VCaP (cell line): ENCODE measurements around the gene KHDRBS1.
A peak's percentile ranks its signal among the peaks of the same experiment; 100 is the strongest.
"Not testable (repeated sequence)": the region's sequence is repeated elsewhere in the genome, so short reads cannot be mapped to it uniquely, and the experiment has no call there.

Experiments
- H3K27ac ChIP-seq: fragments of 450-650 bp; 2 replicates; pipeline ENCODE4 v1.5.1; 2017
- CTCF ChIP-seq: fragments of 450-650 bp; conservative IDR thresholded peaks from 2 replicates; pipeline ENCODE4 v1.5.1; 2017; ENCODE audit warnings: mild to moderate bottlenecking, moderate library complexity

The KHDRBS1 gene

GRCh38 chr1:32020339-32020738 lies 6.7 kb downstream of the KHDRBS1 start:
- peak overlapping the region; percentile 8; the same call in 1 of the 2 replicates for H3K27ac ChIP-seq

GRCh38 chr1:32021574-32022018 lies 7.9 kb downstream of the KHDRBS1 start:
- H3K27ac ChIP-seq = not testable (repeated sequence)

More at GRCh38 chr1:32020339-32020738, 6.7 kb downstream of the KHDRBS1 start:
- no peak for TF ChIP-seq CTCF

GRCh38 chr1:32023351-32023750 lies 9.7 kb downstream of the KHDRBS1 start:
- no peak overlapping the region for H3K27ac ChIP-seq
- TF ChIP-seq CTCF = no peak

GRCh38 chr1:32025515-32025914 lies 11.8 kb downstream of the KHDRBS1 start:
- H3K27ac ChIP-seq = no peak overlapping the region
- no peak for TF ChIP-seq CTCF

- no peak for TF ChIP-seq CTCF
- H3K27ac ChIP-seq = no peak overlapping the region
These were observed 15.1 kb downstream of the KHDRBS1 start for GRCh38 chr1:32028746-32029145.

- no peak for TF ChIP-seq CTCF
- no peak overlapping the region for H3K27ac ChIP-seq
These were observed 18.1 kb downstream of the KHDRBS1 start for GRCh38 chr1:32031578-32032274.

GRCh38 chr1:32032275-32032615 lies 18.6 kb downstream of the KHDRBS1 start:
- no peak for TF ChIP-seq CTCF
- no peak overlapping the region for H3K27ac ChIP-seq

GRCh38 chr1:32035119-32035518 lies 21.5 kb downstream of the KHDRBS1 start:
- no peak for TF ChIP-seq CTCF

More at GRCh38 chr1:32035119-32035518, 21.5 kb downstream of the KHDRBS1 start:
- no peak overlapping the region for H3K27ac ChIP-seq
